ENCODE measurements around the gene DFFB.

Gene DFFB

GRCh38 chr1:3900969-3901529, 43.8 kb downstream of the DFFB start (continued):
- TF ChIP-seq ZXDB (tag by site-specific recombination; IDR thresholded peaks at IDR 0.05), result peak; percentile 55
- TF ChIP-seq ZNF335 (tag by site-specific recombination; conservative IDR thresholded peaks at IDR 0.05), result peak; percentile 99
- TF ChIP-seq BCL11A (tag by site-specific recombination; IDR thresholded peaks at IDR 0.05; ENCODE audit: low read depth), result peak; percentile 53; the same call in 1 of the 2 replicates
- TF ChIP-seq ZNF843 (tag by site-specific recombination; IDR thresholded peaks at IDR 0.05), result peak; percentile 13; the same call in 1 of the 2 replicates
- TF ChIP-seq ZBTB1 (tag by site-specific recombination; IDR thresholded peaks at IDR 0.05), result 0 out of 2 replicates have a peak, but pooled peaks have one; percentile 83
- TF ChIP-seq CTCF (tag by site-specific recombination; IDR thresholded peaks at IDR 0.05), result peak; percentile 45; the same call in 1 of the 2 replicates
- TF ChIP-seq ZSCAN5A (tag by site-specific recombination; IDR thresholded peaks at IDR 0.05), result peak; percentile 44; the same call in 1 of the 2 replicates
- TF ChIP-seq PRDM2 (tag by site-specific recombination; IDR thresholded peaks at IDR 0.05; ENCODE audit: borderline replicate concordance), result no peak
- TF ChIP-seq ZNF600 (tag by site-specific recombination; IDR thresholded peaks at IDR 0.05), result peak; percentile 80
- peak; percentile 48; the same call in 1 of the 2 replicates for TF ChIP-seq ZFP69B (tag by site-specific recombination; IDR thresholded peaks at IDR 0.05)
- no peak for TF ChIP-seq ZNF223 (tag by site-specific recombination; IDR thresholded peaks at IDR 0.05)
- peak; percentile 79; the same call in 1 of the 2 replicates for TF ChIP-seq ZNF785 (tag by site-specific recombination; IDR thresholded peaks at IDR 0.05)
- TF ChIP-seq ZNF239 (tag by site-specific recombination; IDR thresholded peaks at IDR 0.05), result peak; percentile 32; the same call in 1 of the 2 replicates
- TF ChIP-seq ZNF692 (tag by site-specific recombination; IDR thresholded peaks at IDR 0.05), result peak; percentile 69
- 0 out of 2 replicates have a peak, but pooled peaks have one; percentile 28 for TF ChIP-seq ZNF677 (tag by site-specific recombination; IDR thresholded peaks at IDR 0.05)
- TF ChIP-seq RBAK (tag by site-specific recombination; IDR thresholded peaks at IDR 0.05), result 0 out of 2 replicates have a peak, but pooled peaks have one; percentile 25
- TF ChIP-seq ZNF311 (tag by site-specific recombination; IDR thresholded peaks at IDR 0.05; ENCODE audit: borderline replicate concordance), result no peak
- 0 out of 2 replicates have a peak, but pooled peaks have one; percentile 22 for TF ChIP-seq AEBP2 (tag by site-specific recombination; IDR thresholded peaks at IDR 0.05; ENCODE audit: borderline replicate concordance)
- TF ChIP-seq ZNF404 (tag by site-specific recombination; IDR thresholded peaks at IDR 0.05), result peak; percentile 72; the same call in 1 of the 2 replicates
- TF ChIP-seq ZNF391 (tag by site-specific recombination; IDR thresholded peaks at IDR 0.05; ENCODE audit: borderline replicate concordance, low read depth), result peak; percentile 26; the same call in 1 of the 2 replicates
- 0 out of 2 replicates have a peak, but pooled peaks have one; percentile 73 for TF ChIP-seq REPIN1 (tag by site-specific recombination; IDR thresholded peaks at IDR 0.05; ENCODE audit: low read depth)
- TF ChIP-seq ZNF585B (tag by site-specific recombination; IDR thresholded peaks at IDR 0.05), result no peak
- TF ChIP-seq ZNF777 (tag by site-specific recombination; IDR thresholded peaks at IDR 0.05; ENCODE audit: borderline replicate concordance), result peak; percentile 88; the same call in 1 of the 2 replicates
- no peak for TF ChIP-seq ZNF426 (tag by site-specific recombination; IDR thresholded peaks at IDR 0.05)
- peak; percentile 25; the same call in 1 of the 2 replicates for TF ChIP-seq BCL11B (tag by site-specific recombination; IDR thresholded peaks at IDR 0.05; ENCODE audit: low read depth)
- TF ChIP-seq KLF17 (tag by site-specific recombination; IDR thresholded peaks at IDR 0.05), result peak; percentile 38; the same call in 1 of the 2 replicates

All from HEK293 (cell line).